Natural killer cell treated with Interleukin-12 subunit alpha and Interleukin-12 subunit beta and Interleukin-15 and Interleukin-18, amount 100 ng/mL, for 72 hours (primary cell): ENCODE results near the gene CTBP1. TPM values are rescaled to one million over a fixed set of nuclear protein-coding genes. Genes with fewer than 3 reads are reported as not detected.

ENCODE experiments used
- ATAC-seq, 2 donors: fragments of 150-1000 bp; cut with Tn5 transposase in 1 of 2; sonication (Bioruptor Pico), chemical (Tn5 transposase) in 1 of 2; 2 replicates each; pipeline ENCODE4 v1.10.0; 2021
- DNase-seq: peaks from one replicate; pipeline ENCODE4 v3.0.0; 2022; ENCODE audit warnings: low spot score
- H3K27ac Mint-ChIP-seq, 2 donors: 1 replicate in 1 of 2; 2 replicates in 1 of 2; pipeline ENCODE4 v1.8.0; 2022; ENCODE audit warnings: mixed read lengths in 2 of 2, mild to moderate bottlenecking in 1 of 2, moderate library complexity in 1 of 2
- H3K27me3 Mint-ChIP-seq, 2 donors: 1 replicate in 1 of 2; 2 replicates in 1 of 2; pipeline ENCODE4 v1.8.0; 2022; ENCODE audit warnings: mixed read lengths in 2 of 2
- H3K36me3 Mint-ChIP-seq: one replicate; pipeline ENCODE4 v1.8.0; 2022; ENCODE audit warnings: mixed read lengths
- H3K4me1 Mint-ChIP-seq, 2 donors: 1 replicate in 1 of 2; 2 replicates in 1 of 2; pipeline ENCODE4 v1.8.0; 2022; ENCODE audit warnings: low read depth in 2 of 2, mixed read lengths in 2 of 2, mild to moderate bottlenecking in 1 of 2
- H3K4me3 Mint-ChIP-seq: one replicate; pipeline ENCODE4 v1.8.0; 2022; ENCODE audit warnings: mixed read lengths
- H3K9me3 Mint-ChIP-seq: 2 replicates; pipeline ENCODE4 v1.8.0; 2022; ENCODE audit warnings: mixed read lengths
- total RNA-seq, 2 donors: library from RNA; stranded (reverse); gene quantifications; one replicate each; pipeline ENCODE4 v1.2.3, GENCODE V29; 2022

CTBP1 gene
- total RNA-seq, 2 donors from 2014 or later, result 109 to 245 TPM

DNA sequence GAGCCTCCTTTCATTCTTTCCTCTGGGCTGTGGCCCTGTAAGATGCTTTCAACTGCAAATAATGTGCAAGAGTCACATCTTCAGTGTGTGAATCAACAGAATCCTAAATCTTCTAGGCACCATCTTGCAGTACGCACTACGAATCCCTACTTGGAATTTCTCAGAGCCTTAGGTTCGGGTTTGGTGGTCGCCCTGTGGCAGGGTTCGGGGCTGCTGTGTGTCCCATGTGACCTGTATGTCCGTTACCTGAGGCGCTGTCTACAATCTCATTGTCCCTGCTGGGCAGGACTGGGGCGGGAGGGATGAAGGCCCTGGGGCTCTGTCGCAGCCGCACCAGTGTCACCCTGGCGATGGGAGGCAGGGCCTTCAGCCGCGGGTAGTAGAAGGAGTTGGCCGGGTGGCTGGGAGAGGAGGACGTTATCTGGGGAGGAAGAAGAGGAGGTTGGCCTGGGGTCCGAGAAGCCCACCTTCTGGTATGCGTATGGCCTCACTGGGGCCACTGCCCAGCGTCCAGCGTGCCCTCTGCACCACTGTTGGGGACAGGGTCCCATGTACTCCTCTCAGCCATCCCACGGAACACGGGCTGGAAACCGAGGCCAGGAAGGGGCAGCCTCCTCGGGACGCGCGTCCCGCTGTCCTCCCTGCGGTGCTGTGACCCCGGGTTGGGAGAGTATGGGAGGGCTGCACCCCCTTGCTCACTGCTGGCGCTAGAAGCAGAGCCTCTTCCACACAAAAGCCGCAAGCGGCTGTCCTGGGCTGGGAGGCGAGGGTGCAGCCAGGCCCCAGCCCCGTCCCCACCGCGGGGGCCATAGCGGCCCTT is 78.6 kb downstream of the CTBP1 start:
- Mint-ChIP-seq H3K9me3 (no peaks in the 10 kb centered on the region), H3K27me3 (no peaks in the 10 kb centered on the region), H3K4me3 (peak overlapping the region; percentile 67), H3K27ac (no peak overlapping the region), H3K4me1 (peaks cover 24 to 35% of the 10 kb centered on the region in 2 donors), H3K36me3 (no peaks in the 10 kb centered on the region)
- no peak for ATAC-seq
- DNase-seq, result no peak

DNA sequence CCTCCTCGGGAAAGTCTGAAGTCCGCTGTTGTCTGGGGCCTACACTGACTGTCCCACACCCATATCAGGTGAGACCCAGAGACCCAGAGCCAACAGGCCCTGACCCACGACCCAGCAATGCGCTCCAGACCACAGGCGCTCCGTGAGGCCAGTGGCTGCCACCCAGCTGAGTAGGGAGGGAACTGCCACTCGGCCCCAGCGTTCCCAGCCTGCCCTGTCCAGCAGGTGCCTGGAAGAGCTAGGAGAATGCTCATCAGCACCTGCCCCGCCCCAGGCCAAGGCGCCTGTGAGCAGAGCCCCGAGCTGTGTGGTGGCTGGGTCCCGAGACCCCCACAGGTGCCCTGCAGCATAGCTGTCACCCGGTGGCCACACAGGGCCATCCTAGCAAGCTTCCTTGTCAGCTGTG is 79.2 kb downstream of the CTBP1 start:
- H3K4me3 Mint-ChIP-seq, result peak overlapping the region; percentile 67
- DNase-seq (no peak), ATAC-seq (no peak)
- no peaks in the 10 kb centered on the region for H3K27me3 Mint-ChIP-seq
- H3K4me1 Mint-ChIP-seq, result peaks cover 24 to 35% of the 10 kb centered on the region in 2 donors
- H3K36me3 Mint-ChIP-seq, result no peaks in the 10 kb centered on the region
- H3K9me3 Mint-ChIP-seq, result no peaks in the 10 kb centered on the region
- no peak overlapping the region for H3K27ac Mint-ChIP-seq

DNA sequence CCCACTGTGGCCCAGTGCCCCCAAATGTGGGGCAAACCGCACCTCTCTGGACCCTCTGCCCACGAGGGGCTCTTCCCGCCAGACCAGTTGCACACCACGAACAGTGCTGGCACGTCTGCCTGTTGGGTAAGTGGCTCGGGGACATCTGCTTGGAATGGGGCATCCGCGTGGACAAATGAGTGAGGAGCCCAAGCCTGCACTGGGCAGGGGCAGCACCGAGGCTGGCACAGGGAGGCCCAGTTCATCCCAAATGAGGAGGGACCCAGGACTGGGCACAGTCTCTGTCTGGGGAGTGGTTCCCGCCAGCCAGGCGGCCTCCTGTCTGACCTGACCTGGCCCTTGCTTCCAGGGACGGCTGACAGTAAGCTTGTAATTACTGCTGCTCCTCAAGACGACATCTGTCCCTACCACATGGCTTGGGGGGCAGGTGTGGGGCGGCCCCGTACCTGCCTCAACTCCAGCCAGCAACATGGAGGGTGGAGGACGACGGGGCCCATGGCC is 79.7 kb downstream of the CTBP1 start:
- peaks cover 24 to 35% of the 10 kb centered on the region in 2 donors for H3K4me1 Mint-ChIP-seq

DNA sequence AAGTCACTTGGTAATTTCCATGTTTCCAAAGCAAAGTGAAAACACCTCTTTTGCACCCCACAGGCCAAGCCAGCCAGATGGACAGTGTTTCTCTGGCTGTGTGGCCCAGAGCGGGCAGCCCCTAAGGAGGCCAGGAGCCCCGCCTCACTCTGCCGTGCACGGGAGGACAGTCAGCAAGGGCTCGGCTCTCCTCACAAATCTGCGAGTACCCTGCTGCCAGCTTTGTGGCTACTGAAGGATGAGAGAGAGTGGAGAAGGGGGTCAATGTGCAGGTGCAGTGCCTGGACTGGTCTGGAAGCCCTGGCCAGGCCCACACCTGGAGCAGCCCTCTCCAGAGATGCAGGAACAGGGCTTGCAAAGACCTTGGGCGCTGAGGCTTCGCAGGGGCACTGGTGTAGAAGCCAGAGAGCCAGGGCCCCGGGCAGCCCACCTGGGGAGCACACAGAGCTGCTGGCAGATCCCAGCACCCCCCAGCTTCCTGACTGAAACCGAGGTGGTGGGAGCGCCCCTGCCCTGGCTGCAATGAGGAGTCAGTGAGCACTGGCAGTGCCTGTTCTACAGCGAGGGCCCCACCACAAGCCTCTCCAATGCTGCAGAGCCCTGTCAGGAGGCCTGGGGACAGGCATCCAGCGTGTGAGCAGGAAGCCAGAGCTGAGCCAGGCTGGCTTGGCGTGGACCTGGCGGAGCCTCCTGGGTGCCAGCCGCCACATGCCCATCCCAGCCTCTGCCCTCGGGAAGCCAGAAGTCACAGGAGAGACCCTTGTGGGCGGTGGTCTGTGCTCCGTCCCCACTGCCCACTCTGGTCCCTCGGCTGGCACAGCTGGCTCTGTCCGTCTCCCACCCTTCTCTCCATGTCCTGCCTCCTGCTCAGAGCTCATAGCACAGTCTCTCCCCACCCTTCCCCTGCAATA is 80.5 kb downstream of the CTBP1 start:
- Mint-ChIP-seq H3K4me3 (peak overlapping the region; percentile 83), H3K27me3 (no peaks in the 10 kb centered on the region), H3K4me1 (peaks cover 29 to 32% of the 10 kb centered on the region in 2 donors), H3K27ac (peak overlapping the region; percentile 30 to 45), H3K36me3 (no peaks in the 10 kb centered on the region), H3K9me3 (no peaks in the 10 kb centered on the region)
- DNase-seq (no peak), ATAC-seq (no peak)

More for the DNA sequence above, 79.7 kb downstream of the CTBP1 start:
- Mint-ChIP-seq H3K9me3 (no peaks in the 10 kb centered on the region), H3K27ac (peak overlapping the region in 1 of 2 donors; percentile 45), H3K4me3 (peak overlapping the region; percentile 51), H3K27me3 (no peaks in the 10 kb centered on the region), H3K36me3 (no peaks in the 10 kb centered on the region)
- ATAC-seq, result no peak
- no peak for DNase-seq

DNA sequence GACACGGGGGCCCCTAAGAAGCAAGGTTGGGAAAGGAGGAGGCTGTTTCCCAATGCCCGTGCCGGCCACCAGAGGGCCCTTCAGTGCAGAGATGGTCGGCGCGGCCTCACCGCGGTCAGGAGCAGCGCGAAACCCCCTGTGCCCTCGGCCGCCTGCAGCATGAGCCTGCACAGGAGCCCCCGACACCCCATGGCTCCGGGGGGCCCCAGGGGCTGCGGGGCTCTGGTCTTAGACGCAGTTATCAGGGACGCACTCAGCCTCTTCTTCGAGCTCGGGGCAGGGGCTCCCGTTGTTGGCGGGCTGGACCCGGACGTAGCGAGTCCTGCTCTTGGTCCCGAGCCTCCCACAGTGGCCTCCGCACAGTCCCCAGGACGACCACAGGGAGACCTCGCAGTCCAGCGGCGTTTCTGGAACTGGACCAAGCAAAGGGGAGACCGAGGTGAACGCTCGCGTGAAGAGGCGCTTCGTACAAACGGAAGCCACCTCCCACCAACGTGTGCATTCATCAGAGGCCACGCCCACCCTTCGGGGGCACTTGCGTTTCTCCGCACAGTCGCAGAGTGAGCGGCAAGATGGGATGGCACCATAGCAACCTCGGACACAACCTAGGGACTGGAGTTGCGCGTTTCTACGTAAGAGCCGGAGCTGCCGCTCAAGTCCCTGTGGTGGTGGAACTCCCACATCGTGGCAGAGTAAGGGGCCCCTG is 81.5 kb downstream of the CTBP1 start:
- Mint-ChIP-seq H3K27me3 (no peaks in the 10 kb centered on the region), H3K27ac (peak overlapping the region; percentile 30 to 48), H3K36me3 (no peaks in the 10 kb centered on the region), H3K9me3 (no peaks in the 10 kb centered on the region), H3K4me3 (peak overlapping the region; percentile 83), H3K4me1 (peaks cover 32 to 34% of the 10 kb centered on the region in 2 donors)
- DNase-seq, result peak; percentile 93
- peak; percentile 91 to 92 for ATAC-seq

DNA sequence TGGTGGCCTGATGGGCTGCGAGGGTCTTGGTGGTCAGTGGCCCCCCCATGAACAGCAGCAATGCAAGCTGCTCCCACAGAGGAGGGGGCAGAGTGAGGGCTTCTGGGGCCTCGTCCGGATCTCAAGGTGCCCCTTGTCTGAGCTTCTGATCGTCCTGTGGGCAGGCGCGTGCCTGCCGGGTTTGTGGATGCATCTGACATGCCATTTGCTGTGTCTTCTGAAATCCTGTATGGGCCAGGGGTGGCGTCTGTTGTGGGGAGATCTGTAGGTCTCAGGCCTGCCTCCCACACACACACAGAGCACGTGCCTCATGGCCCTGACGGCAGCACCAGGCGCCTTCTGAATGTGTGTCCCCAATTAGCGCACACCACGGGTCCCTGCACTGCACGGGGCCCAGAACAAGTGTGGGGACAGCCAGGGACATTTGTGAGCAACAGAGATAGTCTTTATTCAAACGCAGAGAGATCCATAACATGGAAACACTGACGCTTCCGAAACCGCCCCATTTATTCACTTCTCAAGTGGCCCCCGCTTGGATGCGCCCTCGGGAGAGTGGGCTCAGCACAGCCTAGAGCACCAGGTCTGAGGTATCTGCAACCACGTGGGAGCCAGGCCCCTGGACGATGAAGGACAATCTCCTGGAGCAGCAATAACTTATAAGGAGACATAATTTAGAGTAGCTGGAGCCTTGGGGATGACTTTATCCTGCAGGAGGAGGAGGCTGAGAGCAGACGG is 82.3 kb downstream of the CTBP1 start:
- H3K27ac Mint-ChIP-seq, result peak overlapping the region; percentile 30 to 48
- H3K9me3 Mint-ChIP-seq, result no peaks in the 10 kb centered on the region
- no peak for DNase-seq
- no peak for ATAC-seq
- no peaks in the 10 kb centered on the region for H3K27me3 Mint-ChIP-seq
- no peaks in the 10 kb centered on the region for H3K36me3 Mint-ChIP-seq
- peaks cover 32 to 34% of the 10 kb centered on the region in 2 donors for H3K4me1 Mint-ChIP-seq
- peak overlapping the region; percentile 83 for H3K4me3 Mint-ChIP-seq

DNA sequence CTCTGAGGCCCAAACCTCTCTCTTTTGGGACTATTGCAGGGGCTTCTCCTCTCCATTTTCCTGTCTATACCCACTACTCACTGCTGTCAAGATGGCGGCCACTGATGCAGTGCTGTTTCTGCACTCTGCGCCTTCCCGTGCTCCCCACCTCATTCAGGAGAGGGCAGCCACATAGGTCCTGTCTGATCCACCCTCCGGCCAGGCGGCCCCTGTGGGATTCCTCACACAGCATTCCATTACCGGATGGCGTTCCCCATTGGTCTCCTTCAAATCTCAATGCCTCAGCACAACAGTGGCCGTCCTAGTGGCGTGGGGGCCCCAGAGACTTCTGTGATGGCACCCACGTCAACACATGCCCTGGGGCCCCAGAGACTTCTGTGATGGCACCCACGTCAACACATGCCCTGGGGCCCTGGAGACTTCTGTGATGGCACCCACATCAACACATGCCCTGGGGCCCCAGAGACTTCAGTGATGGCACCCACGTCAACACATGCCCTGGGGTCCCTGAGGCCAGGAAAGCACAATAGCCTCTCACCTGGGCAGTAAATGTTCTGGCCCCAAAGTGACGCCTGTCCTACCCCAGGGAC is 83.9 kb downstream of the CTBP1 start:
- Mint-ChIP-seq H3K9me3 (no peaks in the 10 kb centered on the region), H3K27ac (no peak overlapping the region), H3K36me3 (no peaks in the 10 kb centered on the region), H3K4me1 (peaks cover 26 to 29% of the 10 kb centered on the region in 2 donors), H3K4me3 (no peak overlapping the region), H3K27me3 (no peaks in the 10 kb centered on the region)
- DNase-seq (no peak), ATAC-seq (no peak)

DNA sequence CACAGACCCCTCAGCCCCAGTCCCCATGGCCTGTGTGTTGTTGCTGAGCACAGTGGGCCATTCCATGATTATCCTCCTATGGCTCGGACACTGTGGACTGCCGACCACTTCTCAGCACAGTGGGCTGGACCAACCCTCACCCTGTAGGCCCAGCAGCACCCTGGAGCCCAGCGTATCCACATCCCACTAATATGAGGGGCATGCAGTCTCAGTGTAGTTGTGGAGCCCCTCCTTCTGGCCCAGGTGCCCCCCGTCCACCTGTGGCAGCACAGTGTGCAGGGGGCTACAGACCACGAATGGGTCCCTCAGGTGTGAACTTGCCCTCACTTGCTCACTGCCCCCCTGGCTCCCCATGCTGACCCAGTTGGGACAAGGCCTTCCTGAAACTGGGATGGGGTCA is 84.5 kb downstream of the CTBP1 start:
- no peaks in the 10 kb centered on the region for H3K27me3 Mint-ChIP-seq
- H3K27ac Mint-ChIP-seq, result no peak overlapping the region
- peaks cover 24 to 28% of the 10 kb centered on the region in 2 donors for H3K4me1 Mint-ChIP-seq
- DNase-seq (no peak), ATAC-seq (no peak)
- H3K9me3 Mint-ChIP-seq, result no peaks in the 10 kb centered on the region
- H3K4me3 Mint-ChIP-seq, result no peak overlapping the region
- H3K36me3 Mint-ChIP-seq, result no peaks in the 10 kb centered on the region

DNA sequence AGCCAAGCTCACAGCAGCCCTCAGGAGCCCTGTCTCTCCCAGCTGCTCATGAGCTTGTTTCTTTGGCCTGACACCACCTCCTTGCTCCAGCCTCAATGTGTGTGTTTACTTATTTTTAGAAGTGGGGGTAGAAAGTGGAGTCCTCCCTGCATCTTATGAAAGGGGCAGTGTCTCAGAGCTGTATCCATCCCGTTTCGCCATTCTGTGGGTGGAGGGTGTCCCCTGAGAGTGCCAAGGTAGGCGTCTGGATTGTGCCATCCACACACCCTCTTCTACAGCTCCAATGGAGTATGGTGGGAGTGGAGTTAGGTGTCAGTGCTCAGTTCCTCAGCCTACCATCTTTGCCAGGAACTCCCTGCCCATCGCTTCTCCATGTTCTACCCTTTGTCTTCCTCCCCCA is 84.9 kb downstream of the CTBP1 start:
- Mint-ChIP-seq H3K4me1 (peaks cover 22 to 26% of the 10 kb centered on the region in 2 donors), H3K27me3 (no peaks in the 10 kb centered on the region), H3K27ac (no peak overlapping the region), H3K36me3 (no peaks in the 10 kb centered on the region), H3K9me3 (no peaks in the 10 kb centered on the region), H3K4me3 (no peak overlapping the region)
- ATAC-seq (no peak), DNase-seq (no peak)

Other genes with a start within 250 kb of the CTBP1 start
- gene FGFRL1, start 237.5 kb downstream of the CTBP1 start, total RNA-seq, result 10 to 100 TPM; 15.2 to 16.6 TPM
- gene RNF212, start 135.6 kb downstream of the CTBP1 start, total RNA-seq, result 1 to 10 TPM in 1 of 2 donors, under 1 TPM in 1; 0.89 to 1.5 TPM
- 10 to 100 TPM in 1 of 2 donors, 1 to 10 TPM in 1; 1.5 to 13.6 TPM for gene SPON2, start 76.5 kb downstream of the CTBP1 start, total RNA-seq
- gene MAEA, start 40.8 kb upstream of the CTBP1 start, total RNA-seq, result 10 to 100 TPM; 60.1 to 93.7 TPM
- 10 to 100 TPM; 19.6 to 25.1 TPM for gene UVSSA, start 98.1 kb upstream of the CTBP1 start, total RNA-seq
- not detected for gene NKX1-1, start 157.3 kb upstream of the CTBP1 start, total RNA-seq